SK-N-SH treated with all-trans-retinoic acid at 6 μM for 48 hours (cell line): ENCODE measurements around the gene HS3ST2.

Experiments used
- ARNTL ChIP-seq: fragments of 450-650 bp; formaldehyde crosslinking; IDR thresholded peaks from 2 replicates; pipeline ENCODE4 v1.5.0; 2020; ENCODE audit warnings: low read depth, mild to moderate bottlenecking, moderate library complexity, borderline replicate concordance
- BACH2 ChIP-seq: fragments of 250-450 bp; sonication (Bioruptor Pico); IDR thresholded peaks from 2 replicates; pipeline ENCODE4 v1.9.0; 2021; ENCODE audit warnings: mild to moderate bottlenecking, borderline replicate concordance
- CSDC2 ChIP-seq: fragments of 250-450 bp; sonication (Bioruptor Pico); IDR thresholded peaks from 2 replicates; pipeline ENCODE4 v1.5.0; 2020; ENCODE audit warnings: mild to moderate bottlenecking, moderate library complexity
- ESRRG ChIP-seq: fragments of 250-450 bp; sonication (Bioruptor Pico); IDR thresholded peaks from 2 replicates; pipeline ENCODE4 v1.6.1; 2021; ENCODE audit warnings: mild to moderate bottlenecking
- PATZ1 ChIP-seq: fragments of 250-450 bp; sonication (Bioruptor Pico); IDR thresholded peaks from 2 replicates; pipeline ENCODE4 v1.8.0; 2020; ENCODE audit warnings: mild to moderate bottlenecking, moderate library complexity, borderline replicate concordance
- POU6F1 ChIP-seq: fragments of 250-450 bp; sonication (Bioruptor Pico); IDR thresholded peaks from 2 replicates; pipeline ENCODE4 v1.8.0; 2021; ENCODE audit warnings: low read depth, mild to moderate bottlenecking, moderate library complexity, borderline replicate concordance
- RARB ChIP-seq: fragments of 250-450 bp; sonication (Bioruptor Pico); IDR thresholded peaks from 2 replicates; pipeline ENCODE4 v1.8.0; 2021; ENCODE audit warnings: mild to moderate bottlenecking, moderate library complexity
- TSHZ2 ChIP-seq: fragments of 250-450 bp; sonication (Bioruptor Pico); IDR thresholded peaks from 2 replicates; pipeline ENCODE4 v1.5.0; 2020; ENCODE audit warnings: mild to moderate bottlenecking, moderate library complexity
- ZFP3 ChIP-seq: fragments of 250-450 bp; sonication (Bioruptor Pico); IDR thresholded peaks from 2 replicates; pipeline ENCODE4 v1.5.0; 2020; ENCODE audit warnings: mild to moderate bottlenecking, moderate library complexity
- ZFP30 ChIP-seq: fragments of 450-650 bp; formaldehyde crosslinking; IDR thresholded peaks from 2 replicates; pipeline ENCODE4 v1.5.0; 2022; ENCODE audit warnings: mild to moderate bottlenecking, moderate library complexity
- ZNF8 ChIP-seq: fragments of 450-650 bp; formaldehyde crosslinking; IDR thresholded peaks from 2 replicates; pipeline ENCODE4 v1.5.0; 2020; ENCODE audit warnings: mild to moderate bottlenecking, moderate library complexity

GRCh38 chr16:22789281-22789945, 24.5 kb upstream of the HS3ST2 start:
- TF ChIP-seq ESRRG (no peak), TSHZ2 (no peak), POU6F1 (CRISPR knock-in tag) (no peak), RARB (CRISPR knock-in tag) (no peak), ZFP30 (CRISPR knock-in tag) (no peak), CSDC2 (CRISPR knock-in tag) (no peak), PATZ1 (no peak), BACH2 (CRISPR knock-in tag) (no peak), ZFP3 (CRISPR knock-in tag) (no peak), ZNF8 (CRISPR knock-in tag) (no peak), ARNTL (CRISPR knock-in tag) (no peak)
